Measurements from ENCODE around the gene TBX1.
A peak's percentile ranks its signal among the peaks of the same experiment; 100 is the strongest.

TBX1 gene

GRCh38 chr22:19760058-19760950 lies at the start of gene TBX1:
TBX1 (plus strand) TSS chr22:19760778; CDS start chr22:19760844, 66 bp downstream.
- no peak for DNase-seq (ENCODE audit: low read depth in 2 of 2)

GRCh38 chr22:19713245-19713644 lies 47.3 kb upstream of the TBX1 start:
- no peak for DNase-seq (ENCODE audit: low read depth in 2 of 2)

GRCh38 chr22:19713650-19714311 lies 46.8 kb upstream of the TBX1 start:
- DNase-seq (ENCODE audit: low read depth in 2 of 2): no peak

GRCh38 chr22:19714312-19715187 lies 46.0 kb upstream of the TBX1 start, which contains the start of gene SEPTIN5:
SEPTIN5 (plus strand) TSS chr22:19714503; CDS start chr22:19714589, 86 bp downstream.
- DNase-seq (ENCODE audit: low read depth in 2 of 2): no peak

- DNase-seq (ENCODE audit: low read depth in 2 of 2): no peak
Observed at GRCh38 chr22:19715188-19715930, 45.2 kb upstream of the TBX1 start.

GRCh38 chr22:19716041-19716828 lies 44.3 kb upstream of the TBX1 start:
- no peak for DNase-seq (ENCODE audit: low read depth in 2 of 2)

GRCh38 chr22:19716829-19717105 lies 43.8 kb upstream of the TBX1 start:
- DNase-seq (ENCODE audit: low read depth in 2 of 2): no peak

- DNase-seq (ENCODE audit: low read depth in 2 of 2): no peak
Observed at GRCh38 chr22:19717181-19717580, 43.4 kb upstream of the TBX1 start.

- peak; percentile 52 to 68 for DNase-seq (ENCODE audit: low read depth in 2 of 2)
Observed at GRCh38 chr22:19717691-19718455, 42.7 kb upstream of the TBX1 start.

- DNase-seq (ENCODE audit: low read depth in 2 of 2): no peak
Observed at GRCh38 chr22:19718456-19719049, 42.0 kb upstream of the TBX1 start.

GRCh38 chr22:19719050-19719482 lies 41.5 kb upstream of the TBX1 start:
- DNase-seq (ENCODE audit: low read depth in 2 of 2): no peak

GRCh38 chr22:19719488-19720021 lies 41.0 kb upstream of the TBX1 start:
- DNase-seq (ENCODE audit: low read depth in 2 of 2): no peak

GRCh38 chr22:19720150-19720827 lies 40.3 kb upstream of the TBX1 start:
- DNase-seq (ENCODE audit: low read depth in 2 of 2): no peak

GRCh38 chr22:19720999-19721329 lies 39.6 kb upstream of the TBX1 start:
- DNase-seq (ENCODE audit: low read depth in 2 of 2): no peak

- DNase-seq (ENCODE audit: low read depth in 2 of 2): no peak
Observed at GRCh38 chr22:19721330-19722177, 39.0 kb upstream of the TBX1 start.

GRCh38 chr22:19722178-19722981 lies 38.2 kb upstream of the TBX1 start:
- DNase-seq (ENCODE audit: low read depth in 2 of 2): no peak

GRCh38 chr22:19722982-19723231 lies 37.7 kb upstream of the TBX1 start:
- no peak for DNase-seq (ENCODE audit: low read depth in 2 of 2)

Measured in stimulated activated CD8-positive, alpha-beta memory T cell treated with anti-CD3 and anti-CD28 coated beads, Interleukin-15, amount 100 ng/mL, for 48 hours (primary cell).